GM18519 (cell line): ENCODE results near the gene SLC35F6.
A peak's percentile ranks its signal among the peaks of the same experiment; 100 is the strongest.
"Not testable (repeated sequence)": the region's sequence is repeated elsewhere in the genome, so short reads cannot be mapped to it uniquely, and the experiment has no call there.

Source experiments
- ATAC-seq: cut with Tn5 transposase; IDR thresholded peaks from one replicate; pipeline ENCODE4 v1.9.1; 2021; ENCODE audit warnings: mild to moderate bottlenecking, moderate library complexity; ENCODE audit not compliant: unreplicated experiment, low FRiP score

SLC35F6 gene

DNA sequence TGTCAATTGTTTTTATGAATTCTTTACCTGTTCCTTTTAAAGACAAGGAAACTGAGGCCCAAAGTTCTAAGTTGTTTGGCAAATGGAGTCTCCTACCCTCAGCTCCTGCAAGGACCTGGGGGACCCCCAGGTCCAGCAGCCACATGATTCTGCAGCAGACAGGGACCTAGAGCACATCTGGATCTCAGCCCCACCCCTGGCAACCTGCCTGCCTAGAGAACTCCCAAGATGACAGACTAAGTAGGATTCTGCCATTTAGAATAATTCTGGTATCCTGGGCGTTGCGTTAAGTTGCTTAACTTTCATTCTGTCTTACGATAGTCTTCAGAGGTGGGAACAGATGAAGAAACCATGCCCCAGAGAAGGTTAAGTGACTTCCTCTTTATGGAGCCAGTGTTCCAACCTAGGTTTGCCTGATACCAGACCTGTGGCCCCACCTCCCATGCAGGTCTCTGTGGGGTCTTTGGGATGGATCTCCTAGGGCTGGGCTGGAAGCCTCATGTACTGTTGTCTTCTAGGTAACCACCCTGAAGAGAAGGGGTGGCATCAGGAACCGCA lies 16.2 kb downstream of the SLC35F6 start:
- no peak for ATAC-seq

DNA sequence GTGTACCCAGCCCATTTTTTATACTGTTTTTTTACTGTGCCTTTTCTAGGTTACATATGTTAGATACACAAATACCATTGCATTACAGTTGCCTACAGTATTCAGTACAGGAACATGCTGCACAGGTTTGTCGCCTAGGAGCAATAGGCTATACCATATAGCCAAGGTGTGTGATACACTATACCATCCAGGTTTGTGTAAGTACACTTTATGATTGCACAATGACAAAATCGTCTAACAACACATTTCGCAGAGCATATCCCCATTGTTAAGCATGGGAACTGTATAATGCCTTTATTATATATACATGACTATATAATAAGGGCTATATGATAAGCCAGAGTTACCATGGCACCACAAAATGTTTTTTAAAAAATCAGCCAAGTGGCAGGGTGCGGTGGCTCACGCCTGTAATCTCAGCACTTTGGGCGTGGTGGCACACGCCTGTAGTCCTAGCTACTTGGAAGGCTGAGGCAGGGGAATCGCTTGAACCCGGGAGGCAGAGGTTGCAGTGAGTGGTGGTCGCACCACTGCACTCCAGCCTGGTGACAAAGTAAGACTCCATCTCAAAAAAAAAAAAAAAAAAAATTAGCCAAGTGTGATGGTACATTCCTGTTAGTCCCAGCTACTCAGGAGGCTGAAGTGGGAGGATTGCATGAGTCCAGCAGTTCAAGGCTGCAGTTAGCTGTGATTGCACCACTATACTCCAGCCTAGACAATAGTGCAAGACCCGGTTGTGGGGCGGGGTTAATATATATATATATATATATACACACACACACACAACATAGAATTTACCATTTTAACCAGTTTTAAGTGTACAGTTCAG lies 19.0 kb downstream of the SLC35F6 start:
- no peak for ATAC-seq

DNA sequence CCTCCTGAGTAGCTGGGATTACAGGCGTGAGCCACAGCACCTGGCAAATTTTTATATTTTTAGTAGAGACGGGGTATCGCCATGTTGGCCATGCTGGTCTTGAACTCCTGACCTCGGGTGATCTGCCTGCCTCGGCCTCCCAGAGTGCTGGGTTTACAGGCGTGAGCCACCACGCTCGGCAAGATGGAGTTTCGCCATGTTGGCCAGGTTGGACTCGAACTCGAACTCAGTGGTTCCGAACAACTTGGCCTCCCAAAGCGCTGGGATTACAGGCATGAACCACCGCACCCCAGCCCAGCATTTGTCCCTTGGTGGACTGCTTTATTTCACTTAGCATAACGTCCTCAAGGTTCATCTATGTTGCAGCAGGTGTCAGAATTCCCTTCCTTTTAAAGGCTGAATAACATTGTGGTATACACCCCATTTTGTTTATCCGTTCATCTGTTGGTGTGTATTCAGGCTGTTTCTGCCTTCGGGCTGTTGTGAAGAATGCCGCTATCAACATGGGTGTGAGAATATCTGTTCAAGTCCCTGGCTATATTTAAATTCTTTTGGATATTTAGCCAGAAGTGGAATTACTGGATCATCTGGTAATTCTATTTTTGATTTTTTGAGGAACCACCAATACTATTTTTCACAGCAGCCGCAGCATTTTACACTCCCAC lies 20.6 kb downstream of the SLC35F6 start:
- no peak for ATAC-seq

DNA sequence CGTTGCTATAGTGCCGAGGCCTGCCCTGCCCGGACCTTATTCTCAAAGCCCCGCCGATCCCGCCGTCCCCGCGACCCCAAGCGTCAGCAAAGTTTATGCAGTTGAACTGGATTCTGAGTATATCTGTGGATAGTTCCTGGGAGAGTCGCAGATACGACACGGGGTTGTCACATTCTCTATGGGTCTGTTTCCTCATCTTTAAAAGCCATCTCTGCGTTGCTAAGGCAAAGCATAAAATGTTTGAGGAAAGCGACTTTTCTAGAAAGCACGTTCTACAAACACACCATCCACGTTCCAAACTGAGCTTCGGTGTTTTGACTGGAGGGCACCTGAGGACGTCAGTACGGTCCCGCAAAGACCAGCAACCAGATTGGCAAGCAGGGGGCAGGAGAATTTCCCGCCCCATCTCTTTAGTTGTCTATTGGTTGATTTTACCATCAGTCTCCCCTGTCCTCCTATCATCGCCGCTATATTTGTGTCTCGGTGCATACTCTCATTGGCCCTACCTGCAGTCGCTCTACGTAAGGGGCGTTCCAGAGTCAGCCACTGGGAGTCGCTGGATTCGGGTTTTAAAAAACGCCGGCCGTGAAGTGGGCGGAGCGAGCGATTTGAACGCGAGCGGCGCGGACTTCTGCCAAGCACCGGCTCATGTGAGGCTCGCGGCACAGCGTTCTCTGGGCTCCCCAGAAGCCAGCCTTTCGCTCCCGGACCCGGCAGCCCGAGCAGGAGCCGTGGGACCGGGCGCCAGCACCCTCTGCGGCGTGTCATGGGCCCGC lies 21.5 kb downstream of the SLC35F6 start, which contains the start of gene CENPA:
Gene CENPA, plus strand, starts transcription at position 626 of the 776 bp plus-strand sequence. Its CDS starts 141 bp downstream, at position 767.
- ATAC-seq = peak; percentile 97

DNA sequence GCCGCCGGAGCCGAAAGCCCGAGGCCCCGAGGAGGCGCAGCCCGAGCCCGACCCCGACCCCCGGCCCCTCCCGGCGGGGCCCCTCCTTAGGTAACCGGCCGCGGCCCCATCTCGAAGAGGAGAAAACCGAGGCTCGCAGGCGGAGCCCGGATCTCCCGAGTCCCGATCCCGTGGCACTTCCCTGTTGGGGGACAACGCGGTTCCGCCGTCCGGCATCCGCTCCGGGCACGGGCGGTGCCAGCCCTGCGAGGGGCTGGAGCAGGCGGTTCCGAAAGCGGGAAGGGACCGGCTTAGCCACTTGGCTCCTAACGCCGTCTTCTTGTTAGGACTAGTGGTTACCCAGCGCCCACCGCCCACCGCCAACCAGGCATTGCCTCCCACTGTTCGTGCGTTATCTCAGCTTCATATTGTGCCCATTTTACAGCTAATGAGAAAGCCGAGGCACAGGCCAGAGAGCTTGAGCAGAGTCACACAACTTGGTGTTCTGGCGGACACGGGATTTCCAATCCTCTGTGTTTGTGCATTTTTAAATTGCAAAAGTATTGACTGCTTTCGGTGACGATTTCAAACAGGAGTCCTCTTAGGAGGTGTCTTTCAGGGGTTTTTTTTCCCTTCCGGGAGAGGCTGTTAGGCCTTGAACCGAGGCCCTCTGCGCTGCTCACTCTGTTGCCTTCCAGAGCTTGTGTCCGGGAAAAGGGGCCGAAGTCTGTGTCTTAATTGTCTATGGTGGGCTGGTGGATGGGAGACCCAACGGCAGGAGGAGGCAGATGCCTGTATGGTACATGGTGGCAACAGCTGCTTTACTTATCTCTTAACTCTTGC lies 22.3 kb downstream of the SLC35F6 start:
- peak; percentile 14 for ATAC-seq

DNA sequence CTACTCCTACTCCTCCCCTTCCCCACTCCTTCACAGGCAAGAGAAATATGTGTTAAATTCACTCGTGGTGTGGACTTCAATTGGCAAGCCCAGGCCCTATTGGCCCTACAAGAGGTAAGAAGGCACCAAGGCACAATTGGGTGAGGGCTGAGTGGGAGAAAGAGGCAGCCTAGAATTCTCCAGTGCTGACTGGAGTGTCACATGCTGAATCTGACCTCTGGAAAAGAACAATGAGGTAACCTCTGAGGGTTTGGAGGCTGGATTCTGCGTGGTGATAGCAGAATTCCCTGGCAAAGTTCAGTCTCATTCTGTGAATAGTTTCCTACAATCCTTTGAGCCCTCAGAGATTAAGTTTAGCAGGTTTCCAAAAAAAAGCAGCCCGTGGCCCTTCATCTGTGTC lies 28.6 kb downstream of the SLC35F6 start:
- no peak for ATAC-seq

DNA sequence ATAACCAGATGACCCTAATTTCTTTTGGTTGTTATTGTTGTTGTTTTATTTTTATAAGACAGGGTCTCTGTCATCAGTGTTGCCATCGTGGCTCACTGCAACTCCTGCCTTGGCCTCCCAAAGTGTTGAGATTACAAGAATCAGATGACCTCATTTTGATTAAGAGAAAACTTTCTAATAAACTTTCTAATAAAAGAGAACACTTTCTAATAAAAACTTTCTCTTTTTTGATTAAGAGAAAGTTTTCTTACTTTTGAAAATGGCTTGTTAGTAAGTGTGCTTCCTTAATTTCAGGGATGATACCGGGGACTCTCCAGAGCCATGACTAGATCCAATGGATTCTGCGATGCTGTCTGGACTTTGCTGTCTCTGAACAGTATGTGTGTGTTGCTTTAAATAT lies 29.4 kb downstream of the SLC35F6 start:
- ATAC-seq = no peak

DNA sequence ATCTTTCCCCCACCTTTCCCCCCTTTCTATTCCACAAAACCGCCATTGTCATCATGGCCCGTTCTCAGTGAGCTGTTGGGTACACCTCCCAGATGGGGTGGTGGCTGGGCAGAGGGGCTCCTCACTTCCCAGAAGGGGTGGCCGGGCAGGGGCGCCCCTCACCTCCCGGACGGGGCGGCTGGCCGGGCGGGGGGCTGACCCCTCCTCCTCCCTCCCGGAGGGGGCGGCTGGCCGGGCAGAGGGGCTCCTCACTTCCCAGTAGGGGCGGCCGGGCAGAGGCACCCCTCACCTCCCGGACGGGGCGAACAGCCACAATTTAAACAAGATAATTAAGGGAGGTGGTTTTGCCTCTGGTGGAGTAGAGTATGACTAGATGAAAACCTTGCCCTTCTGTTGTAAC lies 31.1 kb downstream of the SLC35F6 start:
- ATAC-seq = not testable (repeated sequence)

DNA sequence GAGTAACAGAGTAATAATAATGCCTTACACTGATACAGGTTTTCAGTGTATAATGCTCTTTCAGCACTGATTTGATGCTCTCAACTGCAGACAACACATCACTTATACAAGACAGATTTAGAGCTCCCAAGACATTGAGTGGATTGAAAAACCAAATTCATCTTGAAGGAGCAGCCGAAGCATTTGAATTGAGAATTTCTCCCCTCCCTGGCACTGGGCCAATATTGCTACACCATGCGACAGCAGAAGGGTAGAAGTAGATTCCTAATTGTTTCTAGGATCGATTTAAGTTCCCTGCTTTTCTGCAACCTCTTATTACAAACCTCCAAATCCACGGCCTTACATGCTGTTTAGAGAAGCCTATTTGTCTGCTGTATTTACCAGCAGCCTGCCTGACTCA lies 37.2 kb downstream of the SLC35F6 start:
- ATAC-seq = no peak

DNA sequence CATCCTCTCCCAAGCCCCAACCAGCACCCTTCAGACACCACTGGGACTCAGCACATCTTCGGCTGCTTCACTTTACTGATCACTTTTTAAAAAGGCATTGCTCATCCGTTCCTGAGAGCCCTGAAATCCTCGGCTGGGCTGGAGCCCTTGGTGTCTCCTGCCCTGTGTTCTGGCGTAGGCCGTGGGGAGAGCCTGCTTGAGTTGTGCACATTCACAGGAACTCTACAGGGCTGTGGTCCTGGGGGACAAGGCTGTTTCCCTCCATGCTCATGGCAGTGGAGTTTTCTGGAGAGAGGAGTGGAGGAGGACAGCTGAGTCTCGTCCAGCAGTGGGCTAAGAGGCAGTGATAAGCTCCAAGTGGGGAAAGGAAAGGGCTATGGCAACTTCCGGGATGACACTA lies 37.7 kb downstream of the SLC35F6 start:
- ATAC-seq = no peak

DNA sequence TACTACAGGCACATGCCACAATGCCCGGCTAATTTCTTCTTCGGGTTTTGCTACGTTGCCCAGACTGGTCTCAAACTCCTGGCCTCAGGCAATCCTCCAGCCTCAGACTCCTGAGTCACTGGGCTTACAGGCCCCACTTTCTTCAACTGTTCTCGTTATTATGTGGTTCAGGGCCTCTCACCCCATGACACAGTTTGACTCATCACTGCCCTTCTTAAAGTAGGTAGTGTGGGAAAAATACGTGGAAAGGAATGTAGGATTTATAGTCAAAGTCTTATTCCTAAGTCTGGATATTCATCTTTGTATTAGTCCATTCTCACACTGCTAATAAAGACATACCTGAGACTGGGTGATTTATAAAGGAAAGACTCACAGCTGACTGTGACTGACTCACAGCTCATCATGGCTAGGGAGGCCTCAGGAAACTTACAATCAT lies 41.2 kb downstream of the SLC35F6 start:
- ATAC-seq = no peak

DNA sequence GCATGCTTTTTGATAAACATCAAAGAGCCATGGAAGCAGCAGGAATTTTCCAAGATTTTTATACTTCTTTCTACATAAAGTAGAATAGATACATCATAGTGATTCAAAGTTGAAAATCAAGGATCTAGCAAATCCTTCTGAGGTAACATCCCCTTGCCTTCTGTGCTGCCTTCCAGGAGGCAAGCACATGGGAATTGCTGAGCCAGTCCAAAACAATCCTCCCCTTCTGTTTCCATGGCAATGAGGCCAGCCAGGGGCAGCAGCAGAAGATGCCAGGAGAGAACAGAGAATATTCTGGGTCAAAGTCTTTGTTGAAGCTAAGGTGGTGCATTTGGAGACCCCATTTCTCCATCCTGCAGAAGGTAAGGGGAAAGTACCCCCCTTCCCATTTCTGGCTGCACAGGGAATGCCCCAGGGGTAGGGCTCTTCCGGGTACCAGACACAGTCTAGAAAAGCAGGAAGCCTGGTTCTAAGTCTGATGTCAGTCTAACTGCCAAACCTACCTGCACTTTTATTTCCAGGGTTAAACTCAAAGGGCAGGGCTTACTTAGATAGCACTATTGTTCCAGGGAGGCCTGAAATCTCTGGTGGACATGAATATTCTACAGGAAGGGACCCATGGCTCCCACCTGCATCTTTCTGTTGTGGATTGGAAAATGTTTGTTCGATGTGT lies 43.8 kb downstream of the SLC35F6 start:
- no peak for ATAC-seq

DNA sequence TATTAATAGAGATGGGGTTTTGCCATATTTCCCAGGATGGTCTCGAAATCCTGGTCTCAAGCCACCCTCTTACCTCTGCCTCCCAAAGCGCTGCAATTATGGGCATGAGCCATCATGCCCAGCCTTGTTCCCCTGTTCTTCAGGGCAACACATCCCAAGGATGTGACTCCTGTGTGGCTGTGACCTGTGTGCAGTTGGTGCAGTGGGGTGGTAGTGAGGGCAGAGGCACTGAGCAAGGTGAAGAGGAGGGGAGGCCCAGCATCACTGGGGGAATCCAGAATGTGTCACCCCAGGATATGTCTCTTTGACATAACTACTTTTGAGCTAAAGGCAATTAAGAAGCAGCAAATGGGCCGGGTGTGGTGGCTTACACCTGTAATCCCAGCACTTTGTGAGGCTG lies 45.1 kb downstream of the SLC35F6 start:
- ATAC-seq = no peak

DNA sequence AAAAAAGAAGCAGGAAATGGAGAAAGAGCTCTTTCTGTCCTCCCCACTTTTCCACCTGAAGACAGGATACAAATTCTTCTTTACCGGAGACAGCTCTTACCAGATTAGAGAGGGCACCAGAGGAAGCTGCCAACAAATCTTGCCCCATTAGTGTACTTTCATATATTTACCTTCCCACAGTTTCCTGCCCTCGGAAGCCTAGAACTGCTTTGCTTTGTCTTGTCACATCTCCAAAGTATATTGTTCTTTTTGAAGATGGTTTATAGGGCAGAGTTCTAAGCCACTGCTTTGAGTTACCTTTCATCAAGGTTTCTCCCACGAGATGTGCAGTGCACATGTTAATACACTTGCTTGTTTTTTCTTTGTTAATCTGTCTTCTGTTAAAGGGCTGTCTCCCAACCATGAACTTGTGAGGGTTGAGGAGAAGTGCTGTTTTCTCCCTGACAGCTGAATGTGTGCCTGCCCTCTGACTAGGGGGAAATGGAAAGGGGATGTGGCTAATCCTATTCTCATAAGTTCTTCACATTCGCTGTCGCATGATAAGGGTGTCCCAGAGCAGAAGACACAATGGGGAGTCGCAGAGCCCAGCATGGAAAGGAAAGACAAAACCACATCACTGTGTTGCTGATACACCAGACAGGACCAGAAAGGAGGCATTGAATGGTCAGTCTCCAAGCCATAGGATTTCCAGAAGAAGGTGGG lies 45.9 kb downstream of the SLC35F6 start:
- no peak for ATAC-seq

DNA sequence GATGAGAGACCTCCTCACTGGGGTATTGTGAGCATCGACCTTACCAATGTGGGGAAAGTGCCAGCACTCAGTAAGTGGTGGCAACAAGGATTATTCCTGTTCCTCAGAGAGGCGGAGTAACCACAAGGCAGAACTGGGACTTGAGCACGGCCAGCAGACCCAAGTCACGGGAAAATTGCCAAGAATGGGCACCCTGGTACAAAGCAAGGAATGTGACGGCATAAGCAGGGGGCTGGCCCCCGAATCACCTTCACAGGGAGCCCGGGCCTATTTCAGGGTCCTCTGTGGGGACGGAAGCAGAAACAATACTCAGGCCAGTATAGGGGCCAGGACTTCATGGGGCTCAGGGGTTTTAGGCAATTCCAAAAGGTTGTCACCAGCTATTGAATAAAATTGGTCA lies 47.2 kb downstream of the SLC35F6 start:
- no peak for ATAC-seq

DNA sequence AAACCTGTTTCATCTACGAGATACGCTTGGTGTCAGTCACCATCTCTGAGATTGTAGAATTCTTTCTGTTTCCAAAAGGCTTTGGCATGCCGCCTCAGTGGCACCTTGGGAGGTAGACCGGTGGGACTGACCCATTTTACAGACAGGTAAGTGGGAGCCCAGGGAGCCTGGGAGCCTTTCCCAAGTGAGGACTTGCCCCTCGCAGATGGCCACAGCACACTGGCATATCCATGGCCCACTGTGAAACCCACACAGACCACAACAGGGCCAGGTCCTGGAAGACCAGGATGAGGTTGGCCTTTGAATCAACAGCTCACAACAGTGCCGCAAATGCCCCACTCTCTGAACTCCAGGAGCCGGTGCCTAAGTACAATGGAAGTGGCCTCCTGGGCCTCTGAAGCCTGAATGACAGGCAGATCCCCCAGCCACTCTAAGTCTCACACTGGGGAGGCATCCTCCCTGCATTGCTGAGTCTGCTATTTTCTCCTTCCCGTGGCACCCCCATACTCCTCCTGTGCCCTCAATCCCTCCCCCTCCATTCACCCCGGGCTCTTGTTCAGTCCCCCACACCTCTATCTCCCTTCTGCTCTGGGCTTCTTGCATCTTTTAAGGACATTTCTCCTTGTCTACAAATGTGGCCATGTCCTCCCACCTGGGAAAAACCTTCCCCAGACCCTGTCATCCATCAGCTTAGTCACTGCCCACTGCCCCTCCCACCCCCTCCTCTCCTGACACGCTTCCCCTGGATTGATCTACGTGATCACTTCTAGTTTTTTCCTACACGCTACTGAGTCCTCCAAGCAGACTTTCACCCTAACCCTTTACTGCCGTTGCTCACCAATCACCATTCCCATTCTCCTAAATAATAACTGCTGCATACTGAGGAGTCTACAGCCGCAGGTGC lies 48.0 kb downstream of the SLC35F6 start:
- ATAC-seq = no peak

DNA sequence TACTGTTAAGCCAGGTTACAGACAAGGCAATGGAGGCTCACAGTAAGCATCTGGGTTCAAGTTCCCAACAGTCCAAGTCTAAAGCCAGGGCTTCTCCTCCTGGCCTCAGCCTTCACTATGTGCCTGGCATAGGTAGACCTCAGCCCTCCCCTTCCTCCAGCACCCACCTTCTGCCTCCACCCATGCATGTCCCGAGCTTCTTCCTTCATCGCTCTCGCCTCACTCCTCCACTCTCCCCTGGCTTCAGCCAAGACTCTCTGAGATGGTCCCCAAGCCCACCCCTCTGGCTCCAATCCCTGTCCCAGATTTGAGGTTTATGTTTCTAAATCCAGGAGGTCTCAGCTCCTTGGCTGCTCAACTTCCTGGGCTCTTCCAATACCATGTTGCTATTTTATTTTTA lies 48.6 kb downstream of the SLC35F6 start:
- ATAC-seq = no peak
